ENCODE data around the gene PNPLA5.

- TF ChIP-seq CTBP1 (IDR thresholded peaks at IDR 0.05; ENCODE audit: borderline replicate concordance) (no peak), HDGF (IDR thresholded peaks at IDR 0.05; ENCODE audit: borderline replicate concordance) (no peak)
Measured at GRCh38 chr22:43892183-43892894, 526 bp upstream of the PNPLA5 start.
